ENCODE results near the gene STRADA.
"Not testable (repeated sequence)": the region's sequence is repeated elsewhere in the genome, so short reads cannot be mapped to it uniquely, and the experiment has no call there.

Gene STRADA

GRCh38 chr17:63754046-63754445 lies 12.4 kb upstream of the STRADA start:
- no peak for DNase-seq

- DNase-seq: no peak
Measured at GRCh38 chr17:63753215-63753614, 11.6 kb upstream of the STRADA start.

- DNase-seq: no peak
Measured at GRCh38 chr17:63752707-63753106, 11.1 kb upstream of the STRADA start.

GRCh38 chr17:63751806-63752205 lies 10.2 kb upstream of the STRADA start:
- DNase-seq: peak in 2 of 51 donors; percentile 2 to 3

GRCh38 chr17:63741143-63741407 lies 524 bp downstream of the STRADA start:
- DNase-seq: peak in 3 of 51 donors; percentile 34 to 59 (median 41)

GRCh38 chr17:63740464-63741142 lies 996 bp downstream of the STRADA start:
- DNase-seq: peak in 1 of 51 donors; percentile 41

- DNase-seq: no peak
Measured at GRCh38 chr17:63735691-63736090, 5.9 kb downstream of the STRADA start.

GRCh38 chr17:63722403-63722802 lies 19.2 kb downstream of the STRADA start:
- no peak for DNase-seq

- not testable (repeated sequence) for DNase-seq
Measured at GRCh38 chr17:63720194-63720593, 21.4 kb downstream of the STRADA start.

GRCh38 chr17:63718988-63719387 lies 22.6 kb downstream of the STRADA start:
- DNase-seq: no peak

GRCh38 chr17:63716426-63716825 lies 25.2 kb downstream of the STRADA start:
- DNase-seq: no peak

- DNase-seq: no peak
Measured at GRCh38 chr17:63714550-63715277, 26.9 kb downstream of the STRADA start.

GRCh38 chr17:63709110-63709509 lies 32.5 kb downstream of the STRADA start:
- DNase-seq: no peak

- no peak for DNase-seq
Measured at GRCh38 chr17:63707151-63707550, 34.4 kb downstream of the STRADA start.

GRCh38 chr17:63706336-63707082 lies 35.1 kb downstream of the STRADA start:
- no peak for DNase-seq

GRCh38 chr17:63705657-63706056 lies 35.9 kb downstream of the STRADA start:
- DNase-seq: no peak

GRCh38 chr17:63704836-63705235 lies 36.8 kb downstream of the STRADA start:
- no peak for DNase-seq

- DNase-seq: no peak
Measured at GRCh38 chr17:63704259-63704576, 37.4 kb downstream of the STRADA start.

- DNase-seq: no peak
Measured at GRCh38 chr17:63703556-63704258, 37.9 kb downstream of the STRADA start.

GRCh38 chr17:63703029-63703428 lies 38.6 kb downstream of the STRADA start:
- no peak for DNase-seq

- no peak for DNase-seq
Measured at GRCh38 chr17:63702721-63703015, 38.9 kb downstream of the STRADA start.

Data from hypothalamus (tissue), 51 donors.